Lower lobe of right lung (tissue), 2 donors: ENCODE data around the gene ADGRE3. TPM values are rescaled to one million over a fixed set of nuclear protein-coding genes. Genes with fewer than 3 reads are reported as not detected.

Experiments used
- ATAC-seq, 2 donors: fragments of 200-7000 bp; cut with Tn5 transposase; one replicate each; pipeline ENCODE4 v1.9.1; 2020 to 2022; ENCODE audit warnings: mild to moderate bottlenecking in 2 of 2, moderate library complexity in 2 of 2
- DNase-seq: peaks from one replicate; pipeline ENCODE4 v3.0.0-alpha.2; 2020
- H3K27ac ChIP-seq: fragments of 200-600 bp; one replicate; pipeline ENCODE4 v1.8.0; 2022
- H3K27me3 ChIP-seq: fragments of 200-600 bp; one replicate; pipeline ENCODE4 v1.8.0; 2022; ENCODE audit warnings: low read depth
- H3K36me3 ChIP-seq: fragments of 200-600 bp; one replicate; pipeline ENCODE4 v1.8.0; 2022; ENCODE audit warnings: mild to moderate bottlenecking
- H3K4me1 ChIP-seq: fragments of 200-600 bp; one replicate; pipeline ENCODE4 v1.8.0; 2022
- H3K4me3 ChIP-seq: fragments of 200-600 bp; one replicate; pipeline ENCODE4 v1.8.0; 2022; ENCODE audit warnings: mild to moderate bottlenecking
- H3K9me3 ChIP-seq: fragments of 200-600 bp; one replicate; pipeline ENCODE4 v1.8.0; 2022
- intact Hi-C: fragments of 100-400 bp; cut with DNase I; formaldehyde crosslinking; loops from one replicate; pipeline ENCODE4 v1.11.0; 2022
- long read RNA-seq: library from polyadenylated mRNA; unstranded; transcript quantifications from one replicate; pipeline ENCODE4 v2.0.0, GENCODE V29; 2021
- total RNA-seq: library from RNA; stranded (reverse); fragmentation: NEBNext Ultra II Directional; extraction: Animal tissue kit (Norgen Biotek cat#: 25700); gene quantifications from one replicate; pipeline ENCODE4 v1.2.1, GENCODE V29; 2021
- TF ChIP-seq, protein P1 (sequence below): fragments of 200-600 bp; IDR thresholded peaks from one replicate; pipeline ENCODE4 v1.8.0; 2022; ENCODE audit warnings: antibody characterized with exemption, mild to moderate bottlenecking
- donor health status: DM: no; HTN: yes; CAD: no; lungs with severe emphysema.

The ADGRE3 gene, protein sequence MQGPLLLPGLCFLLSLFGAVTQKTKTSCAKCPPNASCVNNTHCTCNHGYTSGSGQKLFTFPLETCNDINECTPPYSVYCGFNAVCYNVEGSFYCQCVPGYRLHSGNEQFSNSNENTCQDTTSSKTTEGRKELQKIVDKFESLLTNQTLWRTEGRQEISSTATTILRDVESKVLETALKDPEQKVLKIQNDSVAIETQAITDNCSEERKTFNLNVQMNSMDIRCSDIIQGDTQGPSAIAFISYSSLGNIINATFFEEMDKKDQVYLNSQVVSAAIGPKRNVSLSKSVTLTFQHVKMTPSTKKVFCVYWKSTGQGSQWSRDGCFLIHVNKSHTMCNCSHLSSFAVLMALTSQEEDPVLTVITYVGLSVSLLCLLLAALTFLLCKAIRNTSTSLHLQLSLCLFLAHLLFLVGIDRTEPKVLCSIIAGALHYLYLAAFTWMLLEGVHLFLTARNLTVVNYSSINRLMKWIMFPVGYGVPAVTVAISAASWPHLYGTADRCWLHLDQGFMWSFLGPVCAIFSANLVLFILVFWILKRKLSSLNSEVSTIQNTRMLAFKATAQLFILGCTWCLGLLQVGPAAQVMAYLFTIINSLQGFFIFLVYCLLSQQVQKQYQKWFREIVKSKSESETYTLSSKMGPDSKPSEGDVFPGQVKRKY
- 25.5 TPM for total RNA-seq
- long read RNA-seq, transcript ADGRE3-201 (16 exons, 2,254 nt), result major isoform, 21 of 27 reads
- long read RNA-seq, partial matches to known transcripts, result 1 of 27 reads
- long read RNA-seq, other reads (novel, unspliced or antisense), result 5 of 27 reads

DNA sequence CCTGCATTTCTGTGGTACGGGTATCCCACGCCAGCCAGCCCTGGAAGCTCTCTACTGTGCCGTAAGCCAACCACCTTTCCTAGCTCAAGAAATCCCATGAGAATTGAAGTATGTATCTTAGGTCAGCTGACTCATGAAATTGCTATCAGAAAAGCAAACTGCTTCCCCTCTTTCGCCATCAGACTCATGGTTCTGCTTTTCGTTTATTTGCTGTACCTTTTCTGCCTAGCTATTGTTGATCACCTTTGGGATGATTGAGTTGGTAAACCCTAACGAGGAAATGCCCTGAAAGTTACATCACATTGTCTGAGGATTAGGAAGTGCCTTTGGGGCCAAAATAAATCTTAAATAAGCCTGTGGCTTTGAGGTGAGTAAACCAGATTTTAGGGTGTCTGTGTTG lies at the start of gene ADGRE3:
Gene ADGRE3, minus strand, starts transcription at position 81 of the 400 bp plus-strand sequence. Its CDS starts 74 bp downstream, at position 7.
- ATAC-seq (peak; percentile 28 to 62), DNase-seq (no peak)
- H3K27ac ChIP-seq, result peak within 1 kb of the TSS; percentile 33

DNA sequence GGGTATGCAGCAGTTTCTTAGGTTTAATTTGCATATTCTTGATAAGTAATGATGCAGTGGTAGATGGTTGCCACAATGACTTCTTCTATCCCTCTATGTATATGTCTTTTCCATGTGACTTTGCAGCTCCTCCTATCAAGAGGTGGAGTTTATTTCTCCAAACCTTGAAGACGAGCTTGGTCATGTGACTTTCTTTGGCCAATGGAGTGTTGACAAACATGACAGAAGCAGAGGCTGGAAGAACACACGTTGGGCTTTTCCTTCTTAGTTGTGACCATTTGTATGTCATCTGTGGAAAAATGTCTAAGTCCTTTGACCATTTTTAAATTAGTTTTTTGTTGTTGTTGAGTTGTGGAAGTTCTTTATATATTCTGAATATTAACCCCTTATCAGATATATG lies 47.5 kb upstream of the ADGRE3 start:
- TF ChIP-seq, protein P1, sequence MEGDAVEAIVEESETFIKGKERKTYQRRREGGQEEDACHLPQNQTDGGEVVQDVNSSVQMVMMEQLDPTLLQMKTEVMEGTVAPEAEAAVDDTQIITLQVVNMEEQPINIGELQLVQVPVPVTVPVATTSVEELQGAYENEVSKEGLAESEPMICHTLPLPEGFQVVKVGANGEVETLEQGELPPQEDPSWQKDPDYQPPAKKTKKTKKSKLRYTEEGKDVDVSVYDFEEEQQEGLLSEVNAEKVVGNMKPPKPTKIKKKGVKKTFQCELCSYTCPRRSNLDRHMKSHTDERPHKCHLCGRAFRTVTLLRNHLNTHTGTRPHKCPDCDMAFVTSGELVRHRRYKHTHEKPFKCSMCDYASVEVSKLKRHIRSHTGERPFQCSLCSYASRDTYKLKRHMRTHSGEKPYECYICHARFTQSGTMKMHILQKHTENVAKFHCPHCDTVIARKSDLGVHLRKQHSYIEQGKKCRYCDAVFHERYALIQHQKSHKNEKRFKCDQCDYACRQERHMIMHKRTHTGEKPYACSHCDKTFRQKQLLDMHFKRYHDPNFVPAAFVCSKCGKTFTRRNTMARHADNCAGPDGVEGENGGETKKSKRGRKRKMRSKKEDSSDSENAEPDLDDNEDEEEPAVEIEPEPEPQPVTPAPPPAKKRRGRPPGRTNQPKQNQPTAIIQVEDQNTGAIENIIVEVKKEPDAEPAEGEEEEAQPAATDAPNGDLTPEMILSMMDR, result no peak
- intact Hi-C loops, result no loop called here
- Histone ChIP-seq H3K27me3 (no peaks in the 10 kb centered on the region), H3K36me3 (peaks cover 19% of the 10 kb centered on the region), H3K27ac (no peak overlapping the region), H3K9me3 (peaks cover 100% of the 10 kb centered on the region), H3K4me3 (no peak overlapping the region), H3K4me1 (no peaks in the 10 kb centered on the region)
- ATAC-seq (no peak), DNase-seq (no peak)

More for the DNA sequence above, at the start of gene ADGRE3:
- H3K4me1 ChIP-seq, result peaks cover 4% of the 10 kb centered on the region
- peaks cover 8% of the 10 kb centered on the region for H3K27me3 ChIP-seq
- no peaks in the 10 kb centered on the region for H3K9me3 ChIP-seq
- intact Hi-C loops, result no loop called here
- H3K4me3 ChIP-seq, result no peak within 1 kb of the TSS
- TF ChIP-seq, protein P1, result no peak
- H3K36me3 ChIP-seq, result no peaks in the 10 kb centered on the region

DNA sequence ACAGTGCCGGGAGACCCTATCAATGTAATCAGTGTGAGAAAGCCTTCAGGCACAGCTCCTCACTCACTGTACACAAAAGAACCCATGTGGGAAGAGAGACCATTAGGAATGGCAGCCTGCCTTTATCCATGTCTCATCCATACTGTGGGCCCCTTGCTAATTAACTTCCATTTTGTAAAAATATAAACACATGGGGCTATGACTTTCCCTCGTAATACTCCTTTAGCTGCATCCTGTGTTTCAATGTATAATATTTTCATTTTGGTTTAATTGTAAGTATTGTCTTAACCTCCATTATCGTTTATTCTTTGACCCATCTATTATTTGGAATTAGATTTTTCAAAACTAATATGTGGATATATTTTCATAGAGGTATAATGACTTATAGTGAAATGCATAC lies 44.5 kb upstream of the ADGRE3 start:
- TF ChIP-seq, protein P1, result no peak
- peaks cover 99% of the 10 kb centered on the region for H3K9me3 ChIP-seq
- no peak overlapping the region for H3K27ac ChIP-seq
- H3K27me3 ChIP-seq, result no peaks in the 10 kb centered on the region
- H3K36me3 ChIP-seq, result peaks cover 47% of the 10 kb centered on the region
- H3K4me1 ChIP-seq, result no peaks in the 10 kb centered on the region
- no peak overlapping the region for H3K4me3 ChIP-seq
- intact Hi-C loops, result no loop called here
- no peak for DNase-seq
- no peak for ATAC-seq

DNA sequence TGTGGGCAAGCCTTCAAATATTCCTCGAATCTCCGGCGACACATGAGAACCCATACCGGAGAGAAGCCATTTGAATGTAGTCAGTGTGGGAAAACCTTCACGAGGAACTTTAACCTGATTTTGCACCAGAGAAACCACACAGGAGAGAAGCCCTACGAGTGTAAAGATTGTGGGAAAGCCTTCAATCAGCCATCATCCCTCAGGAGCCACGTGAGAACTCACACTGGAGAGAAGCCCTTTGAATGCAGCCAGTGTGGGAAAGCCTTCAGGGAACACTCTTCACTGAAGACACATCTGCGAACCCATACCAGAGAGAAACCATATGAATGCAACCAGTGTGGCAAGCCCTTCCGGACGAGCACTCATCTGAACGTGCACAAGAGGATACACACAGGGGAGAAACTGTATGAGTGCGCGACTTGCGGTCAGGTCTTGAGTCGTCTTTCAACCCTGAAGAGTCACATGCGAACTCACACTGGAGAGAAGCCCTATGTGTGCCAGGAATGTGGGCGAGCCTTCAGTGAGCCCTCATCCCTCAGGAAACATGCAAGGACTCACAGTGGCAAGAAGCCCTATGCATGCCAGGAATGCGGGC lies 44.0 kb upstream of the ADGRE3 start:
- H3K27ac ChIP-seq, result no peak overlapping the region
- H3K4me1 ChIP-seq, result no peaks in the 10 kb centered on the region
- H3K36me3 ChIP-seq, result peaks cover 51% of the 10 kb centered on the region
- H3K4me3 ChIP-seq, result no peak overlapping the region
- no peaks in the 10 kb centered on the region for H3K27me3 ChIP-seq
- H3K9me3 ChIP-seq, result peaks cover 97% of the 10 kb centered on the region
- TF ChIP-seq, protein P1, result no peak
- ATAC-seq, result no peak
- intact Hi-C loops, result no loop called here
- DNase-seq, result no peak

DNA sequence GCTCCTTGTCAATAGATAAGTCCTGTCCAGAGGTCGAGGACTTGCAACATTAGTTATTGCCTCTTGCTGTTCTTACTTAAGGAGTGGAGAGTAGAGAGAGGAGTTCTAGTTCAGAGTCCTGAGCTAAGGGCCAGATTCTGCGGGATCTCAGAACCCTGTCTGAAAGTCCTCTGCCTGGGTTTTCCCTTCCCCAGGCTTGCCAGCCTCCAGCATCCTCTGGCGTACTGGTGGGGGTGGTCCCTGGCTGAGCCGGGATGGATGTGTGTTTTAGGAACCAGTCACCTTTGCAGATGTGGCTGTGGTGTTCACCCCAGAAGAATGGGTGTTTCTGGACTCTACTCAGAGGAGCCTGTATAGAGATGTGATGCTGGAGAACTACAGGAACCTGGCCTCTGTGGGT lies 41.2 kb upstream of the ADGRE3 start:
- Histone ChIP-seq H3K27me3 (no peaks in the 10 kb centered on the region), H3K36me3 (peaks cover 72% of the 10 kb centered on the region), H3K4me1 (no peaks in the 10 kb centered on the region), H3K4me3 (no peak overlapping the region), H3K27ac (no peak overlapping the region), H3K9me3 (peaks cover 74% of the 10 kb centered on the region)
- intact Hi-C loops, result no loop called here
- TF ChIP-seq, protein P1, result no peak
- ATAC-seq (no peak), DNase-seq (no peak)
